Pancreas (tissue), 10 donors: Measurements from ENCODE around the gene TOM1L1. TPM values are rescaled to one million over a fixed set of nuclear protein-coding genes. Genes with fewer than 3 reads are reported as not detected.

ENCODE experiments used
- ATAC-seq, 4 donors: fragments of 200-7000 bp; cut with Tn5 transposase; one replicate each; pipeline versions ENCODE4 v1.8.0 to v1.9.1; 2020; ENCODE audit warnings: mild to moderate bottlenecking in 4 of 4, moderate library complexity in 4 of 4
- DNase-seq, 6 donors: peaks; one replicate each; pipeline ENCODE4 v3.0.0-alpha.2; 2020
- FAIRE-seq: peaks from 2 replicates; lab custom pipeline; 2012; peaks lifted over from hg19 to GRCh38; lab: Jason Lieb, UNC
- H3K27ac ChIP-seq, 4 donors: fragments of 200-600 bp; sonication (generic); 1 replicate in 3 of 4; 2 replicates in 1 of 4; pipeline versions ENCODE4 v1.5.0 to v1.8.0; 2020
- H3K27me3 ChIP-seq, 4 donors: fragments of 200-600 bp; one replicate each; pipeline ENCODE4 v1.8.0; 2021
- H3K36me3 ChIP-seq, 3 donors: fragments of 200-600 bp; sonication (generic) in 1 of 3; one replicate each; pipeline versions ENCODE4 v1.5.0 to v1.8.0; 2020 to 2021
- H3K4me1 ChIP-seq, 3 donors: fragments of 200-600 bp; one replicate each; pipeline ENCODE4 v1.8.0; 2021
- H3K4me3 ChIP-seq, 4 donors: fragments of 200-600 bp; sonication (generic) in 2 of 4; one replicate each; pipeline versions ENCODE4 v1.5.0 to v1.8.0; 2020 to 2021
- H3K9me3 ChIP-seq, 4 donors: fragments of 200-600 bp; one replicate each; pipeline ENCODE4 v1.8.0; 2021
- WGBS, 2 donors: extraction: QIAGEN DNeasy Blood & Tissue Kit; methylation state at CpG; one replicate each; pipeline ENCODE4 v1.1.7; 2013; 5-methylcytosine and 5-hydroxymethylcytosine counted together
- intact Hi-C, 3 donors: fragments of 100-400 bp; cut with DNase I; formaldehyde crosslinking; loops; one replicate each; pipeline versions ENCODE4 v1.11.1 to v1.14.2; 2022
- polyA plus RNA-seq, 2 donors: library from polyadenylated mRNA; stranded (reverse); fragments of 200-250 nt; gene quantifications; one replicate each; pipeline ENCODE4 v1.2.3, GENCODE V29; 2013
- total RNA-seq, 6 donors: library from RNA; stranded (reverse); fragmentation: NEBNext Ultra II Directional in 4 of 6; extraction: Animal tissue kit (Norgen Biotek cat#: 25700) in 4 of 6; gene quantifications; one replicate each; pipeline versions ENCODE4 v1.2.1 to v1.2.4, GENCODE V29; 2021 to 2023
- TF ChIP-seq, protein P1 (sequence below), 4 donors: fragments of 200-600 bp; sonication (generic) in 3 of 4; IDR thresholded peaks; one replicate each; pipeline versions ENCODE4 v1.5.0 to v1.8.0; 2021; ENCODE audit warnings: antibody characterized with exemption in 4 of 4
- donor health status: healthy with polysubstance abuse.
- donor health status: DM: no; HTN: no; CAD: no; lungs with moderate emphysema.
- donor health status: DM: no; HTN: no; CAD: no.
- donor health status: control.
- donor health status: control.
- donor health status: Bipolar disorder and iron deficiency.
- donor health status: DM: yes; HTN: yes; CAD: no.
- donor health status: DM: no; HTN: no; CAD: no.
- donor health status: DM: no; HTN: no; CAD: no.
- donor health status: DM: yes; HTN: yes; CAD: no.

The TOM1L1 gene
- total and polyA plus RNA-seq, 8 donors: 14.2 to 39.0 (median 31.8) TPM

DNA sequence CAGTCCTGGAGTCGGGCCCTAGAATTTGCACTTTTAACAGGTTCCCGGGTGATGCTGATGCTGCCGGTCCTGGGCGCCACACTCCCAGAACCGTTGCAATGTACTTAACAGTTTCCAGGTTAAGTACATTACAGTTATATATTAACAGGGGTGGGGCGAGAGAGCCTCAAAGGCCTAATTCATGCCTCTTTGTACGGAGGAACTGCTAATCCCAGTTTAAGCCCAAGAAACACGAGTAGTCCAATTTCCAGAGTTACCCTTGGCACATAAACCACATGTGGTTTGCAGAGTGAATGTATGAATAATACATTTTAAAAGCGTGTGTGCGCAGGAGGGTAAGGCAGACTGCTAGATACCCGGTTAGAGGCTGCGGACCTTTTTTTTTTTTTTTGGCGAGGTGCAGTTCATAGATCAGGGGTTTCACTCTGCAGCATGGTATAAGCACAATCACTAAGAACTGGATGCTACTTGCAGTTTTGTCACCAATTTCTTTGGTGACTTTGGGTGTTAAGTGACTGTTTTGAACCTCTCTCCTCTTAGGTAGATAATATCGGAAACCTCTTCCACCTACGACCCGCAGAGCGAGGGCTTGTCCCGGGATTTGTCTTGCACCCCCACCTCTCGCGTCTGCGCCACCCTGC lies 67.1 kb downstream of the TOM1L1 start:
- no peaks in the 10 kb centered on the region for H3K27me3 ChIP-seq
- FAIRE-seq (no peak), DNase-seq (peak in 1 of 6 donors; percentile 20), ATAC-seq (peak; percentile 3 to 22 (median 14))
- WGBS, 2 donors: 1% methylated on average over 21 of the region's 21 CpGs
- H3K36me3 ChIP-seq: peaks cover 0 to 15% (median 0%) of the 10 kb centered on the region in 3 donors
- H3K27ac ChIP-seq: peak overlapping the region; percentile 36 to 86 (median 72)
- H3K4me1 ChIP-seq: peaks cover 19 to 24% (median 20%) of the 10 kb centered on the region in 3 donors
- peak overlapping the region; percentile 54 to 86 (median 83) for H3K4me3 ChIP-seq
- TF ChIP-seq, protein P1, sequence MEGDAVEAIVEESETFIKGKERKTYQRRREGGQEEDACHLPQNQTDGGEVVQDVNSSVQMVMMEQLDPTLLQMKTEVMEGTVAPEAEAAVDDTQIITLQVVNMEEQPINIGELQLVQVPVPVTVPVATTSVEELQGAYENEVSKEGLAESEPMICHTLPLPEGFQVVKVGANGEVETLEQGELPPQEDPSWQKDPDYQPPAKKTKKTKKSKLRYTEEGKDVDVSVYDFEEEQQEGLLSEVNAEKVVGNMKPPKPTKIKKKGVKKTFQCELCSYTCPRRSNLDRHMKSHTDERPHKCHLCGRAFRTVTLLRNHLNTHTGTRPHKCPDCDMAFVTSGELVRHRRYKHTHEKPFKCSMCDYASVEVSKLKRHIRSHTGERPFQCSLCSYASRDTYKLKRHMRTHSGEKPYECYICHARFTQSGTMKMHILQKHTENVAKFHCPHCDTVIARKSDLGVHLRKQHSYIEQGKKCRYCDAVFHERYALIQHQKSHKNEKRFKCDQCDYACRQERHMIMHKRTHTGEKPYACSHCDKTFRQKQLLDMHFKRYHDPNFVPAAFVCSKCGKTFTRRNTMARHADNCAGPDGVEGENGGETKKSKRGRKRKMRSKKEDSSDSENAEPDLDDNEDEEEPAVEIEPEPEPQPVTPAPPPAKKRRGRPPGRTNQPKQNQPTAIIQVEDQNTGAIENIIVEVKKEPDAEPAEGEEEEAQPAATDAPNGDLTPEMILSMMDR (IDR thresholded peaks at IDR 0.05): no peak
- intact Hi-C loops: no loop called here
- no peaks in the 10 kb centered on the region for H3K9me3 ChIP-seq

DNA sequence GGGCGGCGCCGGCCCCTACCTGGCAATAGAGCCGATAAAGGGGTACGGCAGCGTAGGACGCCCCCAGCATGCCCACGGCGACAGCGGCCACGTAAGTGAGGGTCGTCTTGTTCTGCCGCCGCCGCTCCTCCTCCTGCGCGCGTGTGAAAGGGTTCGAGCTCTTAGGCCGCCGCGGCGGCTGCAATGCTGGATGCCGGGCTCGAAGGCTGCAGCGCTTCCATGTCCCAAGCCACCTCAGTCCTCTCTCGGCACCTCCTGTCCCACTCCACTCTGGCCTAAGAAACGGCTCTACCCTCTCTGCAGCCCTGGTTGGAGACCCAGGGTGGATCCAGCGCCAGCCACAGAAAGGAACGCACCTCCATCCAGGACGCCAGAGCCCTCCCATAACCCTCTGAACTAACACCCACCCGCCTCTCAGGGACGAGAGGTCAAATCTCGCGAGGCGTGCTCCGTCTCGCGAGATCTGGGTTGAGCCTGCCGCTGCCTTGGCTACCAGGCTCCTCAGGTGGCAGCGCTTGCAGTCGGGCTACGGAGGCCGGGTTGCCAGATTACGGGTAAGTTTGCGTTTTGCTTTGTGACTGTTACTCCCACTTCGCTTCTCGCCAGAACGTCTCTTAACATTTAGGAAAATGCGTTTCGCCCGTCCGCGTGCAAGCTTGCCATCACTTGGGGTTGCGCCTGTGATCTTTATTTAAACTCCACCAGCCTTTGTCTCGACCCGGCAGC lies 67.8 kb downstream of the TOM1L1 start, which contains the start of the genes COX11 and STXBP4:
Gene COX11, minus strand, starts transcription at position 393 of the 726 bp plus-strand sequence. Its CDS starts 8 bp downstream, at position 385.
Gene STXBP4, plus strand, starts transcription at position 504 of the 726 bp plus-strand sequence. CDS start 17,455 bp downstream, outside the sequence.
- H3K27me3 ChIP-seq: no peaks in the 10 kb centered on the region
- peak within 1 kb of the TSS; percentile 54 to 86 (median 83) for H3K4me3 ChIP-seq
- H3K9me3 ChIP-seq: no peaks in the 10 kb centered on the region
- peaks cover 0 to 8% (median 0%) of the 10 kb centered on the region in 3 donors for H3K36me3 ChIP-seq
- intact Hi-C loops: no loop called here
- H3K4me1 ChIP-seq: peaks cover 19 to 24% (median 20%) of the 10 kb centered on the region in 3 donors
- FAIRE-seq (no peak), ATAC-seq (peak; percentile 93 to 99 (median 98)), DNase-seq (peak; percentile 93 to 98 (median 96))
- 0 to 1% methylated on average over 57 of the region's 57 CpGs for WGBS, 2 donors
- peak within 1 kb of the TSS; percentile 36 to 86 (median 72) for H3K27ac ChIP-seq
- TF ChIP-seq, protein P1 (IDR thresholded peaks at IDR 0.05): peak in 2 of 4 donors; percentile 12 to 27

DNA sequence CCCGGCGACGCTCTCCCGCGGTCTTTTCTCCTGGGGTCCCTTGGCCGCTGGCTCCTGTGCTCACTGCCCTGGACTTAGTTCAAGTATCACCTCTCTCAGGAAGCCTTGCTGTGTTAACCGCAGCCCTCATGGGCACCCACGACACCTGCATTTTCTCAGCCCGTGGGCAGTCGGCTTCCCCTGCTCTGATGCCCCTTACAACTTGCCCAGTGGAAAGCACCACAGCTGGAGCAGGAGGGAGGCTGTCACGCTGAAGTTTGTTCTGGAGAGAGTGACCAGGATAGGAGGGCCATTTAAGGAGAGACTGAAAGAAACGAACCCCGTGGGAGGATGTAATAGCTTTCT lies 68.3 kb downstream of the TOM1L1 start:
- ATAC-seq: peak; percentile 42 to 65 (median 54)
- no peaks in the 10 kb centered on the region for H3K9me3 ChIP-seq
- DNase-seq: peak in 2 of 6 donors; percentile 22 to 28
- H3K27me3 ChIP-seq: no peaks in the 10 kb centered on the region
- TF ChIP-seq, protein P1 (IDR thresholded peaks at IDR 0.05): no peak
- H3K4me1 ChIP-seq: peaks cover 19 to 24% (median 20%) of the 10 kb centered on the region in 3 donors
- FAIRE-seq: no peak
- intact Hi-C loops: no loop called here
- H3K27ac ChIP-seq: peak overlapping the region; percentile 36 to 86 (median 72)
- 0% methylated on average over 13 of the region's 13 CpGs for WGBS, 2 donors
- H3K4me3 ChIP-seq: peak overlapping the region; percentile 54 to 86 (median 83)
- peaks cover 0 to 3% (median 0%) of the 10 kb centered on the region in 3 donors for H3K36me3 ChIP-seq

DNA sequence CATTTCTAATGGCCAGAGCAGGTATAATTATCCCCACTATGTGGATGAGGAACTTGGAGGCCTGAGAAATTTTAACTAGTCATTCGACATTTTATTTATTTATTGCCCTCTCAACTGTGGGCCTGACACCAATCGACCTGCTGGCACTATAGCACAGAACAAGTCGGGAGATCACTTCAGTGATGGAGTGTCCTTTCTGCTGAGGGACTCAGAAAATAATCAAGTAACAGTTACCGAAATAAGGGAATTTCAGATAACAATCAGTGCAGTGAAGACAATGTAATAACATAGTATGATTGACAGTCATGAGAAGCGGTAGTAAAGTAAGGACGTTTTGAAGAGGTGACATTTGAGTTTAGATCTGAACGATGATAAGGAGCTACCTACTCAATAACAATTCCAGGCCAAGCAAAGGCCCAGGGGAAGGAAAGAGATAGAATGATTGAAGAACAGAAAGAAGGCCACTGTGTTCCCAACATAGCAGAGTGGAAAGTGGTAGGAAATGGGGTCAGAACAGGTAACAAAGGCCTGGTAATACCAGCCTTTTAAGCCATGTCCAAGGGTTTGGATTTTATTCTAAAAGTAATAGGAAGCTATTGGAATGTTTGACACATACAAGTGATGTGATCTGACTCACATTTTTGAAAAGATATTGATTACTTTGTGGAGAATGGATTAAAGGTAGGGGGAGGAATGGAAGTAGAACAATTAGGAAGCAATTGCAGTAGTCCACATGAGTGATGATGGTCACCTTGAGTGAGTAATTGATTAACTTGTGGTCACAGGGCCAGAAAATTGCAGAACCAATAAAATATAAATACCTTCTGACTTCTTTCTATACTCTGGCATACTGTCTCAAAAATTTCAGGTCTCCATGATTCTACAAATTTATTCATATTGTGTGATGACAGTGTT lies 69.3 kb downstream of the TOM1L1 start:
- ATAC-seq: no peak
- TF ChIP-seq, protein P1 (IDR thresholded peaks at IDR 0.05): no peak
- Histone ChIP-seq H3K4me1 (peaks cover 19 to 24% (median 20%) of the 10 kb centered on the region in 3 donors), H3K27me3 (no peaks in the 10 kb centered on the region), H3K36me3 (no peaks in the 10 kb centered on the region), H3K4me3 (peak overlapping the region in 3 of 4 donors; percentile 83 to 86 (median 83)), H3K9me3 (no peaks in the 10 kb centered on the region), H3K27ac (peak overlapping the region in 2 of 4 donors; percentile 77 to 86)
- no peak for DNase-seq
- no peak for FAIRE-seq
- 10 to 17% methylated on average over 7 of the region's 7 CpGs for WGBS, 2 donors
- intact Hi-C loops: no loop called here
